ENCODE measurements around the gene FOXL1. TPM values are rescaled to one million over a fixed set of nuclear protein-coding genes. Genes with fewer than 3 reads are reported as not detected.

The FOXL1 gene
- total and polyA plus RNA-seq, 2 of the 13 experiments (the other 11 are each of a cell fraction or from before 2014, with no cell fraction given) = not detected

DNA sequence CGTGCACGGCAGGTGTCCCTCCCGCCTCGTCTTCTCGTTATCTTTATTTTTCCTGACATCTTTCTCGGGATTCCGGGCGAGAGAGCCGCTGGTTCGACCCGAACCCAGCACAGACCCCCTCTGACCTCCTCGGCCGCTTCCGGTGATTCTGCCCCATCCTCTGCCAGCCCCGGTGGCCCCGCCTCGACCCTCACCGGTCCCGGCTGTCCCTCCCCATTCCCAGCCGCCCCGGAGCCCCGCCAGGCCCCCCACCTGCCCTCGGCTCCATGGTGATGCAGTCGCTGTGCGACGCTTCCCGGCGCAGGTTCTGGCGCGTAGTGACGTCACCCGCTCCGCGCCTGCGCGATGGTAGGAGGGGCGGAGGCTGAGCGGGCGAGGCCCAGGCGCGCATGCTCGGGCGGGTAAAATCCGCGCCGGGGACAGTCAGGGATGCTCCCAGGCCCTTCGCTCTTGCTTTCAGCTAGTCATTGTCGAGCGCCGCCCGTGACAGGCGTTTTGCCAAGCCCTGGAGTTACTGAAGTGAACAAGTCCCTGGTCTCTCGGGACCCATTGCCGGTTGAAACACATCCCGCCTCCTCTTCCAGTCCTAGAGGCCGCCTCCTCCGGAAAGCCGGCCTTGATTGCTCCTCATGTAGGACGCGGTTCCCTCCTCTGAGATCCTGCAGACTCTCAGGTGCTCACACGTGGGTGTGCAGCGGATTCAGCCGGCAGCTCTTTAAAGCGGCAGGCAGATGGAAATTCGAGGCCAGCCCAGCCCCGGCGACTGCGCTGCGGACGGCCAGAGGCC lies 23.2 kb upstream of the FOXL1 start, which contains the start of gene MTHFSD (continued):
- TF ChIP-seq, protein P1, sequence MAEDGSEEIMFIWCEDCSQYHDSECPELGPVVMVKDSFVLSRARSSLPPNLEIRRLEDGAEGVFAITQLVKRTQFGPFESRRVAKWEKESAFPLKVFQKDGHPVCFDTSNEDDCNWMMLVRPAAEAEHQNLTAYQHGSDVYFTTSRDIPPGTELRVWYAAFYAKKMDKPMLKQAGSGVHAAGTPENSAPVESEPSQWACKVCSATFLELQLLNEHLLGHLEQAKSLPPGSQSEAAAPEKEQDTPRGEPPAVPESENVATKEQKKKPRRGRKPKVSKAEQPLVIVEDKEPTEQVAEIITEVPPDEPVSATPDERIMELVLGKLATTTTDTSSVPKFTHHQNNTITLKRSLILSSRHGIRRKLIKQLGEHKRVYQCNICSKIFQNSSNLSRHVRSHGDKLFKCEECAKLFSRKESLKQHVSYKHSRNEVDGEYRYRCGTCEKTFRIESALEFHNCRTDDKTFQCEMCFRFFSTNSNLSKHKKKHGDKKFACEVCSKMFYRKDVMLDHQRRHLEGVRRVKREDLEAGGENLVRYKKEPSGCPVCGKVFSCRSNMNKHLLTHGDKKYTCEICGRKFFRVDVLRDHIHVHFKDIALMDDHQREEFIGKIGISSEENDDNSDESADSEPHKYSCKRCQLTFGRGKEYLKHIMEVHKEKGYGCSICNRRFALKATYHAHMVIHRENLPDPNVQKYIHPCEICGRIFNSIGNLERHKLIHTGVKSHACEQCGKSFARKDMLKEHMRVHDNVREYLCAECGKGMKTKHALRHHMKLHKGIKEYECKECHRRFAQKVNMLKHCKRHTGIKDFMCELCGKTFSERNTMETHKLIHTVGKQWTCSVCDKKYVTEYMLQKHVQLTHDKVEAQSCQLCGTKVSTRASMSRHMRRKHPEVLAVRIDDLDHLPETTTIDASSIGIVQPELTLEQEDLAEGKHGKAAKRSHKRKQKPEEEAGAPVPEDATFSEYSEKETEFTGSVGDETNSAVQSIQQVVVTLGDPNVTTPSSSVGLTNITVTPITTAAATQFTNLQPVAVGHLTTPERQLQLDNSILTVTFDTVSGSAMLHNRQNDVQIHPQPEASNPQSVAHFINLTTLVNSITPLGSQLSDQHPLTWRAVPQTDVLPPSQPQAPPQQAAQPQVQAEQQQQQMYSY (CRISPR knock-in tag; IDR thresholded peaks at IDR 0.05) = no peak; the same call in 1 of the 2 replicates
- TF ChIP-seq, protein P2, sequence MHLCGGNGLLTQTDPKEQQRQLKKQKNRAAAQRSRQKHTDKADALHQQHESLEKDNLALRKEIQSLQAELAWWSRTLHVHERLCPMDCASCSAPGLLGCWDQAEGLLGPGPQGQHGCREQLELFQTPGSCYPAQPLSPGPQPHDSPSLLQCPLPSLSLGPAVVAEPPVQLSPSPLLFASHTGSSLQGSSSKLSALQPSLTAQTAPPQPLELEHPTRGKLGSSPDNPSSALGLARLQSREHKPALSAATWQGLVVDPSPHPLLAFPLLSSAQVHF (CRISPR knock-in tag; IDR thresholded peaks at IDR 0.05) = 0 out of 2 replicates have a peak, but pooled peaks have one; percentile 63
- TF ChIP-seq ZNF530 (CRISPR knock-in tag; IDR thresholded peaks at IDR 0.05; ENCODE audit: low read depth) = no peak
- TF ChIP-seq FOXA1 (IDR thresholded peaks at IDR 0.05) = no peak
- TF ChIP-seq FOXA1 (CRISPR knock-in tag; IDR thresholded peaks at IDR 0.05) = peak; percentile 11
- no peak for TF ChIP-seq ZSCAN5A (CRISPR knock-in tag; IDR thresholded peaks at IDR 0.05; ENCODE audit: borderline replicate concordance)
- no peak for TF ChIP-seq ZMYM2 (CRISPR knock-in tag; IDR thresholded peaks at IDR 0.05)
- 0 out of 2 replicates have a peak, but pooled peaks have one; percentile 38 for TF ChIP-seq ETV5 (CRISPR knock-in tag; IDR thresholded peaks at IDR 0.05; ENCODE audit: borderline replicate concordance)
- TF ChIP-seq ZNF616 (CRISPR knock-in tag; IDR thresholded peaks at IDR 0.05; ENCODE audit: low read depth) = no peak
- no peak for TF ChIP-seq ZKSCAN5 (CRISPR knock-in tag; IDR thresholded peaks at IDR 0.05)
- TF ChIP-seq ONECUT2 (CRISPR knock-in tag; IDR thresholded peaks at IDR 0.05) = 0 out of 2 replicates have a peak, but pooled peaks have one; percentile 16
- TF ChIP-seq JUNB (CRISPR knock-in tag; IDR thresholded peaks at IDR 0.05; ENCODE audit: borderline replicate concordance) = no peak
- TF ChIP-seq SUZ12 (IDR thresholded peaks at IDR 0.05; ENCODE audit: low read depth, low read length) = no peak
- peak; percentile 72; the same call in 1 of the 2 replicates for TF ChIP-seq TBX2 (CRISPR knock-in tag; IDR thresholded peaks at IDR 0.05; ENCODE audit: borderline replicate concordance)
- TF ChIP-seq KLF11 (CRISPR knock-in tag; IDR thresholded peaks at IDR 0.05) = peak; percentile 74; the same call in 1 of the 2 replicates
- TF ChIP-seq STAT5B (CRISPR knock-in tag; IDR thresholded peaks at IDR 0.05) = peak; percentile 5; the same call in 1 of the 2 replicates
- TF ChIP-seq ZNF747 (CRISPR knock-in tag; IDR thresholded peaks at IDR 0.05; ENCODE audit: borderline replicate concordance) = peak; percentile 74; the same call in 1 of the 2 replicates
- peak; percentile 99 for TF ChIP-seq ATF1 (CRISPR knock-in tag; IDR thresholded peaks at IDR 0.05)
- TF ChIP-seq SP2 (CRISPR knock-in tag; IDR thresholded peaks at IDR 0.05) = peak; percentile 62
- no peak for TF ChIP-seq ZBTB37 (CRISPR knock-in tag; IDR thresholded peaks at IDR 0.05)
- no peak for TF ChIP-seq ZNF343 (CRISPR knock-in tag; IDR thresholded peaks at IDR 0.05)
- peak; percentile 99 for TF ChIP-seq CREM (IDR thresholded peaks at IDR 0.05)
- peak; percentile 99 for TF ChIP-seq CREM (CRISPR knock-in tag; IDR thresholded peaks at IDR 0.05)
- peak; percentile 99 for TF ChIP-seq ATF7 (IDR thresholded peaks at IDR 0.05)
- TF ChIP-seq ATF7 (CRISPR knock-in tag; IDR thresholded peaks at IDR 0.05) = peak; percentile 97; the same call in 1 of the 2 replicates
